Keratinocyte (primary cell): ENCODE data around the gene IDH3B. TPM values are rescaled to one million over a fixed set of nuclear protein-coding genes. Genes with fewer than 3 reads are reported as not detected.

Source experiments
- DNase-seq: peaks from one replicate; pipeline ENCODE4 v3.0.0-alpha.2; 2011; ENCODE audit warnings: low read depth, missing footprints, low spot score
- FAIRE-seq: peaks from 2 replicates; lab custom pipeline; 2011; peaks lifted over from hg19 to GRCh38; lab: Jason Lieb, UNC
- H2AFZ ChIP-seq: 2 replicates; pipeline ENCODE4 v1.6.0; 2012; ENCODE audit warnings: low read length, control low read depth, inconsistent platforms; ENCODE audit not compliant: control insufficient read depth
- H3K27ac ChIP-seq: 2 replicates; pipeline ENCODE4 v1.5.1; 2011; ENCODE audit warnings: low read length; ENCODE audit not compliant: control insufficient read depth, insufficient read depth
- H3K27me3 ChIP-seq: 3 replicates; pipeline ENCODE4 v1.6.0; 2011; ENCODE audit warnings: low read length; ENCODE audit not compliant: control insufficient read depth, insufficient read depth; ENCODE audit errors: extremely low read depth
- H3K36me3 ChIP-seq, 2 experiments: 2 replicates in 1 of 2; 3 replicates in 1 of 2; pipeline ENCODE4 v1.5.1; 2011; ENCODE audit warnings: low read length in 2 of 2, mild to moderate bottlenecking in 1 of 2; ENCODE audit not compliant: control insufficient read depth in 2 of 2, insufficient read depth in 2 of 2; ENCODE audit errors: extremely low read depth in 1 of 2
- H3K4me1 ChIP-seq: 3 replicates; pipeline ENCODE4 v1.5.1; 2011; ENCODE audit warnings: low read length; ENCODE audit not compliant: control insufficient read depth, insufficient read depth; ENCODE audit errors: extremely low read depth
- H3K4me2 ChIP-seq: 3 replicates; pipeline ENCODE4 v1.6.0; 2011; ENCODE audit warnings: low read depth, low read length; ENCODE audit not compliant: control insufficient read depth, insufficient read depth; ENCODE audit errors: extremely low read depth
- H3K4me3 ChIP-seq, 3 experiments: fragments of 200-600 bp in 1 of 3; sonication (generic) in 1 of 3; 2 replicates in 2 of 3; 3 replicates in 1 of 3; pipeline ENCODE4 v1.5.1; 2011 to 2016; ENCODE audit warnings: low read length in 3 of 3, mild to moderate bottlenecking in 3 of 3, control low read depth in 2 of 3, inconsistent platforms in 1 of 3, low read depth in 1 of 3, mixed read lengths in 1 of 3, mixed run types in 1 of 3, moderate library complexity in 1 of 3; ENCODE audit not compliant: control insufficient read depth in 2 of 3, insufficient read depth in 2 of 3; ENCODE audit errors: extremely low read depth in 1 of 3
- H3K79me2 ChIP-seq: 2 replicates; pipeline ENCODE4 v1.6.0; 2012; ENCODE audit warnings: low read length; ENCODE audit not compliant: control insufficient read depth, insufficient read depth
- H3K9ac ChIP-seq: 3 replicates; pipeline ENCODE4 v1.6.0; 2011; ENCODE audit warnings: low read length; ENCODE audit not compliant: control insufficient read depth, insufficient read depth; ENCODE audit errors: extremely low read depth
- H3K9me1 ChIP-seq: 3 replicates; pipeline ENCODE4 v1.6.0; 2011; ENCODE audit warnings: low read length; ENCODE audit not compliant: control insufficient read depth, insufficient read depth; ENCODE audit errors: extremely low read depth
- H3K9me3 ChIP-seq: 2 replicates; pipeline ENCODE4 v1.5.1; 2012; ENCODE audit warnings: low read depth, low read length; ENCODE audit not compliant: control insufficient read depth
- H4K20me1 ChIP-seq: 3 replicates; pipeline ENCODE4 v1.6.0; 2011; ENCODE audit warnings: low read length; ENCODE audit not compliant: control insufficient read depth, insufficient read depth; ENCODE audit errors: extremely low read depth
- EZH2 ChIP-seq: IDR thresholded peaks from one replicate; pipeline ENCODE4 v1.6.1; 2012; ENCODE audit warnings: inconsistent platforms, mild to moderate bottlenecking, low read length, moderate library complexity
- dilution Hi-C: fragments of 300-500 bp; cut with MboI; formaldehyde crosslinking; loops from one replicate; pipeline ENCODE4 v1.7.0; 2020; ENCODE audit warnings: low sequenced_read_pairs; ENCODE audit not compliant: extremely low pct_ligation_motif_present
- polyA plus RNA-seq, 5 experiments: library from polyadenylated mRNA; depleted of rRNA in 3 of 5; stranded (reverse) in 3 of 5; stranded (forward) in 1 of 5; unstranded in 1 of 5; fragments of >200 nt; gene quantifications; 1 replicate in 1 of 5; 2 replicates in 3 of 5; 3 replicates in 1 of 5; pipeline versions ENCODE4 v1.2.1 to v1.2.3, GENCODE V29; 2011 to 2012; ENCODE audit warnings: missing spikeins in 2 of 5, low read depth in 1 of 5, low replicate concordance in 1 of 5
- TF ChIP-seq, protein P1 (sequence below), 3 experiments: IDR thresholded peaks in 1 of 3; conservative IDR thresholded peaks in 1 of 3; optimal IDR thresholded peaks in 1 of 3; 2 replicates in 2 of 3; 3 replicates in 1 of 3; pipeline versions ENCODE3 to v1.5.1; 2011; ENCODE audit warnings: low read length in 3 of 3, mild to moderate bottlenecking in 3 of 3, moderate library complexity in 2 of 3, control low read depth in 1 of 3, inconsistent platforms in 1 of 3; ENCODE audit not compliant: insufficient read depth in 2 of 3; ENCODE audit errors: extremely low read depth in 1 of 3

Gene IDH3B
- polyA plus RNA-seq, 1 donor (not counting 4 experiments of a cell fraction or from before 2014, with no cell fraction given): 131 TPM

DNA sequence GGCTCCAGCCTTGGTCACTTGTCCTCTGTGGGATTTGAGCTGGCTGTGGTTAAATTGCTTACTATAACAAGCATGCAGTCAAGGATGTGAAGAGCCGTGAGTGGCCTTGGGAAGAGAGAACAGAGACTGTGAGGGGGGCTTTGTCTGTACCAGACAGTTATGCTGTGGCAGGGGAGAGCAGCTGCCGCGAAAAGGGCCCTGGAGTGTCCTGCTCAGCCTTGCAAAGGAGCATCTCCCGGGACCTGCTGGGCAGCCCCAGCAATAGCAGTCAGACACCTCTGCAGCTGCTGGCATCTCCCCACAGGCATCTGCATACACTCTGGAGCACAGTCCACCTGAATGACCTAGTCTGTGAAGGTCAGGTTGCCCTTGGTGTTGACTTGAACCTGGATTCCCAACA, 34.9 kb upstream of the IDH3B start:
- FAIRE-seq (no peak), DNase-seq (no peak)
- no peak overlapping the region for H3K9ac ChIP-seq
- dilution Hi-C loops: no loop called here
- H4K20me1 ChIP-seq: no peaks in the 10 kb centered on the region
- H2AFZ ChIP-seq: no peak overlapping the region
- TF ChIP-seq EZH2: no peak
- TF ChIP-seq, protein P1, sequence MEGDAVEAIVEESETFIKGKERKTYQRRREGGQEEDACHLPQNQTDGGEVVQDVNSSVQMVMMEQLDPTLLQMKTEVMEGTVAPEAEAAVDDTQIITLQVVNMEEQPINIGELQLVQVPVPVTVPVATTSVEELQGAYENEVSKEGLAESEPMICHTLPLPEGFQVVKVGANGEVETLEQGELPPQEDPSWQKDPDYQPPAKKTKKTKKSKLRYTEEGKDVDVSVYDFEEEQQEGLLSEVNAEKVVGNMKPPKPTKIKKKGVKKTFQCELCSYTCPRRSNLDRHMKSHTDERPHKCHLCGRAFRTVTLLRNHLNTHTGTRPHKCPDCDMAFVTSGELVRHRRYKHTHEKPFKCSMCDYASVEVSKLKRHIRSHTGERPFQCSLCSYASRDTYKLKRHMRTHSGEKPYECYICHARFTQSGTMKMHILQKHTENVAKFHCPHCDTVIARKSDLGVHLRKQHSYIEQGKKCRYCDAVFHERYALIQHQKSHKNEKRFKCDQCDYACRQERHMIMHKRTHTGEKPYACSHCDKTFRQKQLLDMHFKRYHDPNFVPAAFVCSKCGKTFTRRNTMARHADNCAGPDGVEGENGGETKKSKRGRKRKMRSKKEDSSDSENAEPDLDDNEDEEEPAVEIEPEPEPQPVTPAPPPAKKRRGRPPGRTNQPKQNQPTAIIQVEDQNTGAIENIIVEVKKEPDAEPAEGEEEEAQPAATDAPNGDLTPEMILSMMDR (optimal IDR thresholded peaks at IDR 0.05 in 1 of 3, IDR thresholded peaks at IDR 0.05 in 1 of 3, conservative IDR thresholded peaks at IDR 0.05 in 1 of 3; ENCODE audit: extremely low read depth in 1 of 3, insufficient read depth in 2 of 3, low read length in 3 of 3): no peak
- peaks cover 55% of the 10 kb centered on the region for H3K27me3 ChIP-seq
- no peaks in the 10 kb centered on the region for H3K9me3 ChIP-seq
- no peaks in the 10 kb centered on the region for H3K36me3 ChIP-seq
- no peaks in the 10 kb centered on the region for H3K9me1 ChIP-seq
- H3K4me2 ChIP-seq: no peak overlapping the region
- H3K27ac ChIP-seq: no peak overlapping the region
- H3K79me2 ChIP-seq: no peaks in the 10 kb centered on the region
- H3K4me1 ChIP-seq: no peaks in the 10 kb centered on the region
- no peak overlapping the region for H3K4me3 ChIP-seq

DNA sequence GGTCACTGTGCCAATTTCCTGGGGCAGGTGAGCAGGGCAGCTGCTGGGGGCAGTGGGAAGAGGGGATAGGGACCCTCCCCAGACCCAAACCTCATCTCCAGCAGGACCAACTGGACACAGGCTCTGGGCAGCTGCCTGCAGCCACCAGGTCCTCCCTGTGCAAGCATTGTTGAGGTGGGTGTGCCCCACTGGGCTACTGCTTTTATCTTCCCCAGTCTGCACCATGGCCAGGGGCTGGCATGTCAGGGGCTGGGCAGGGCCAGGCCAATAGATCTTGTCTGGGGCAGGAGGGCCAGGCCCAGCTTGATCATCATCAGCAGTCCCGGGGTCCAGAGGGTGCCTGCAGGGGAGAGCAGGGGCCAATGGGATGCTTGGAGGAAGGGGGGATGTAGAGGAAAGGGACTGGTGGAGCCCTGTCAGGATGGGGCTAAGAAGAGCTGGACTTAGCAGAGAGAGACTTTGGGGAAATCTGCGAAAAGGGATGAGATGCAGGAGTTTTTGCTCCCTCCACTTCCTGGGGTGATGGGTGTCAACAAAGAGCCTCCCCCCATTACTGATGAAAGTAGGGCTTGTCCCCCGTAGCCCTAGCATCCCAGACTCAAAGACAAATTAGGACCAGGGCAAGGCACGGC, 34.3 kb upstream of the IDH3B start:
- Histone ChIP-seq H3K79me2 (no peaks in the 10 kb centered on the region), H3K27ac (no peak overlapping the region), H3K27me3 (peaks cover 61% of the 10 kb centered on the region), H3K9me1 (no peaks in the 10 kb centered on the region), H3K9me3 (no peaks in the 10 kb centered on the region), H3K4me2 (no peak overlapping the region), H3K4me3 (no peak overlapping the region), H3K36me3 (no peaks in the 10 kb centered on the region), H2AFZ (no peak overlapping the region), H3K9ac (no peak overlapping the region), H3K4me1 (no peaks in the 10 kb centered on the region), H4K20me1 (no peaks in the 10 kb centered on the region)
- dilution Hi-C loops: no loop called here
- no peak for DNase-seq
- FAIRE-seq: no peak
- no peak for TF ChIP-seq EZH2
- TF ChIP-seq, protein P1 (optimal IDR thresholded peaks at IDR 0.05 in 1 of 3, IDR thresholded peaks at IDR 0.05 in 1 of 3, conservative IDR thresholded peaks at IDR 0.05 in 1 of 3; ENCODE audit: extremely low read depth in 1 of 3, insufficient read depth in 2 of 3, low read length in 3 of 3): no peak
